NOMO-1 treated with DMSO at 0.1 percent for 48 hours (cell line): ENCODE measurements around the gene RNF157.
"Not testable (repeated sequence)": the region's sequence is repeated elsewhere in the genome, so short reads cannot be mapped to it uniquely, and the experiment has no call there.

Experiments used
- DNase-seq: peaks from one replicate; lab custom pipeline; 2025; ENCODE audit not compliant: unreplicated experiment; lab: John Stamatoyannopoulos, UW

Gene RNF157

GRCh38 chr17:76255801-76256429 is 15.6 kb upstream of the RNF157 start:
- no peak for DNase-seq

GRCh38 chr17:76254275-76254674 is 14.0 kb upstream of the RNF157 start:
- no peak for DNase-seq

GRCh38 chr17:76253841-76254240 is 13.5 kb upstream of the RNF157 start:
- DNase-seq = no peak

DNA sequence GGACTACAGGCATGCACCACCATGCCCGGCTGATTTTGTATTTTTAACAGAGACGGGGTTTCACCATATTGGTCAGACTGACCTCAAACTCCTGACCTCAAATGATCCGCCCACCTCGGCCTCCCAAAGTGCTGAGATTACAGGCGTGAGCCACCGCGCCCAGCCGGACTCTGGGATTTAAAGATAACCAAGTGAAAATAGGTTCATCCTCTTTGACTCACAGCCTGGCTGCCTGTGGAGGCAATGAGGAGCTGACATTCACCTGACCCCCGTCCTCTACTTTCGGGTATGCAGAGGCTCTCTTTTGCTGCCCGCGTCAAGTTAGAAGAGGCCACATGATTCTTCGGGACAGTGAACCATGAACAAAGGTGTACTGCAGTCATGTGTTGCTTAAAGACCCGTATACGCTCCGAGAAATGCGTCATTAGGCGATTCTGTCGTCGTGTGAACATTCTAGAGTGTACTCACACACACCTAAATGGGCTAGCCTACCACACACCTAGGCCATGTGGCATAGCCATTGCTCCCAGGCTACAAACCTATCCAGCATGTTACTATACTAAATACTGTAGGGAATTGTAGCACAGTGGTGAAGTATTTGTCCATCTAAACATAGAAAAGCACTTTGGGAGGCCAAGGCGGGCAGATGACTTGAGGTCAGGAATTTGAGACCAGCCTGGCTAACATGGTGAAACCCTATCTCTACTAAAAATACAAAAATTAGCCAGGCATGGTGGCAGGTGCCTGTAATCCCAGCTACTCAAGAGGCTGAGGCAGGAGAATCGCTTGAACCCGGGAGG is 12.9 kb upstream of the RNF157 start:
- not testable (repeated sequence) for DNase-seq

- DNase-seq = peak; percentile 88
These were observed 12.0 kb upstream of the RNF157 start for GRCh38 chr17:76252040-76252954.

DNA sequence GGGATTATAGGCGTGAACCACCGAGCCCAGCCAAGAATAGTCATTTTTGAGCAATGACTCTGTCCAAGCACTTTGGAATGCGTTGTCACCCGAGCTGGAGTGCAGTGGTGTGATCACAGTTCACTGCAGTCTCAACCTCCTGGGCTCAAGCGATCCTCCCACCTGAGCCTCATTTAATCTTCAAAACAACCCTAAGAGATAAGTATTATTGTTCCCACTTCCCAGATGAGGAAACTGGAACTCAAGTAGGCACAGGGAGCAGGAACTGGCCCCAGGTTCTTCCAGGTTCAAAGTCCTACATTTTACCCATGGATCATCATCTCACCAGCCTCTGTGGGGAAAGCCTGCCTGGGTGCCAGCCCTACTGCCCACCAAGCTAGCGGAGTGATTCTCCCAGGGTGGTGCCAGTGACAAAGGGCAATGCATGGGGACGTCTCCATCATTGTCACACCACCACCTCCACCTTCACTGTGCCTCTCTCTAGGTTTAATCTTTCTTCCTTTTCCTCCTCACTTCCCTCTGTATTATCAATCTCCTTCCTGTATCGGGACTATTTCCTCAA is 11.3 kb upstream of the RNF157 start:
- no peak for DNase-seq

DNA sequence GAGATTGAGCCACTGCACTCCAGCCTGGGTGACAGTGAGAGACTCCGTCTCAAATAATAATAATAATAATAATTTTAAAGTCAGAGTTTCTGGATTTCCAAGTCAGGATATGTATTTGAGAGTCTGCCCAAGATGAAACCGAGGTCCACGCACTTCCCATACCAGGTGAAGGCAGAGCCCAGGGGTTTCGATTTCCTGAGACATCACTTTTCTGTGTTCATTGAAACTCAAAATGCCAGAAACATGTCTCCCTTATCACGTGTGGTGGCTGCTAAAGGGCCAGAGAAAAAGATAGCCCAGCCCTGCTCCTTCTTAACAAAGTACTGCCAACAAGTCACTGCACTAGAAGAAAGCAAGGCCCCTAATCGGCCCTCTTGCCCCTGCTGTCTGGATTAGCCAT is 9.8 kb upstream of the RNF157 start:
- DNase-seq = no peak

- DNase-seq = no peak
These were observed 7.9 kb upstream of the RNF157 start for GRCh38 chr17:76248013-76248782.

DNA sequence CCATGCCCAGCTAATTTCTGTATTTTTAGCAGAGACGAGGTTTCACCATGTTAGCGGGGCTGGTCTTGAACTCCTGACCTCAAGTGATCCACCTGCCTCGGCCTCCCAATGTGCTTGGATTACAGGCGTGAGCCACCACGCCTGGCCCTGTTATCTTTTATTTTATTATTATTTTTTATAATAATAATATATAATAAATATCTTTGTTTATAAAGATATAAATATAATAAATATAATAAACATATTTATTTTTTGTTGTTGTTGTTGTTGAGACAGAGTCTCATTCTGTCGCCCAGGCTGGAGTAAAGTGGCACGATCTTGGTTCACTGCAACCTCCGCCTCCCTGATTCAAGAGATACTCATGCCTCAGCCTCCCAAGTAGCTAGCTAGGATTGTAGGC is 7.0 kb upstream of the RNF157 start:
- no peak for DNase-seq

DNA sequence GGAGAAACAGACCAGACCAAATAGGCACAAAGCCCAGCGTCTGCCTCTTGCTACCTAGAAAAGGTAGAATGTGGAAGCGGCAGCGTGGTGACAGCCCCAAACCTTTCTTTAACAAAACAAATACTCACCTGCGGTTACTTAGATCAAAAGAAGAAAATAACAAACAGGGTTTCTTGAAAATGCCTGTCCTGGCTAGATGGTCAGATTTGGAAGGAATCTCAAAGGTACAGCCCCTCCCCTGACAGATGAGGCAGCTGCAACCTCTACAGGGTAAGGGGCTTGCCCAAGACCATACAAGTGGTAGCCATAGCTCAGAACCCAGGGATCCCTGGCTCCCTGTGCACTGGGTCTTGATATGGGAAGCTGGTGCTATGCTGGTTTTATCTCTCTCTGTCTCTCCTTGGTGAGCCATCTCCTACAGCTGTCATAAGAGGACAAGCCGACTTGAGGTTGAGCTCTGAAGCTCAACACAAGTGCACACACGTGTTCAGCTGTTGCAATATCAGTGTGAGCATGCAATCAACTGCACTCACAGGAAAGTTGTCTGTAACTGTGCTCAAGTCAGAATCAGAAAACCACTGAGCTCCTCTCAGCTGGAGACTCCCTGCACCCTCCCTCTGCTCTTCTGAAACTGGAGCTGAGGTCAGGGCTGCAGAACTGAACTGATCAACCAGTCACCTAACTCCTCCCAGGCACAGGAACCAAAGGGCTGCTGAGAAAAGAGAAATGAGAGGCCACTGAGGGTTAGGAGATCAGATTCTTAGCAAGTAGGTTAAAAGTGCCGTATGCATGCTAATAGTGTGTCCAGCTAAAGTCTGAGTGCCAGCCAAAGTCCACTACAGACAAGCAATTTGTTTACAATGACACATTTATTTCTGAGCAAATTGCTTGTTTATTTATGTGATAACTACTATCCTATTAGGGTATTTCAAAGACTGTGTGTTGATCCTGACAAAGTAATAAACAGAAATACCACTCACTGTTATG is 6.1 kb upstream of the RNF157 start:
- DNase-seq = peak; percentile 97

- DNase-seq = not testable (repeated sequence)
These were observed 4.4 kb upstream of the RNF157 start for GRCh38 chr17:76244721-76245120.

- no peak for DNase-seq
These were observed 3.8 kb upstream of the RNF157 start for GRCh38 chr17:76243826-76244679.

- DNase-seq = no peak
These were observed 1.5 kb upstream of the RNF157 start for GRCh38 chr17:76241691-76242255.

DNA sequence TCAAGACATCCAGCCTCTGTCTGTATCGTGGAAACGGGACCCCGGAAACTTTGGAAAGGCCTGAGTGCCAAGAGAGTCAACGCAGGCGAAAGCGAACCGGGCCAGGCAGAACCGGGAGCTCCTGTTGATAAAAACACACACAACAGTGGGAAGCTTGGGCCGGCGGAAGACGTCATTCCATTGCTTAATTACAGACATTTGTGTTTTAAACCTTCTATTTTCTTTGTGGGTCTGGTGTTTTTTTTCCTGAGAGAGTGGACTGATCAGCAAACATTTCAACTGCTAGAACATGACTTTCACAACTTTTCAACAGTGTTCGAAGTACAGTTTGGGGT is 878 bp upstream of the RNF157 start:
- no peak for DNase-seq

DNA sequence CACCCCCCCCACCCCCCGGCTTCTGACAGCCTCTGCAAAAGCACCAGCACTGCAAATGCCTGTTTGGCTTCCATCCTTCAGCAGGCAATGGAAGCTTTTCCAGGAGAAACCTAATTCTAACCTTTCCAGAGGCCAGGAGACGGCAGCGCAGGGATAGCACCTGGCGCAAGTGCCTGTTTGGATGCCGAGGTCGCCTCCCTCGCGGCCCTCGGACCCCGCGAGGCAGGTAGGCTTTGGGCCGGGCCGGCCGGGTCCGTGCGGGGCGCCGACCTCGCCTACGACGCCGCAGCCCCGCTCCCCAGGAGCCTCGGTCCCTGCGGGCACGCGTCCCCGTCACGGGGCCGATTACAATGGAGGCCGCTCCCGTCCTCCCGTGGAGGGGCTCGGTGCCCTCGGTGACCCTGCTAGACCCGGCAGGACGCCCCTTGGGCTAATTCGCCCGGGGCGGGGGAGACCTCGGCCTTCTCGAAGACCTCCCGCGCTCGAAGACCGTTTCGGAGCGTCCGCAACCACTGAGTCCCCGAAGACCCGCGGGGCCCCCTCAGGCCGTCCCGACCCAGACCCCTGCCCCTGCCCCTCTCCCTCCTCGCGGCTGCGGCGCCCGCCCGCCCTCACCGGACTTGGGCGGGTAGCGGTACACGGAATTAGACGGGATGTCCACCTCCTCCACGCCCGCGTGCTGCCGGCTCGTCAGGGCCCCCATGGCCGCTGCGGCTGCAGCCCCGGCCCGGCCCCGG is 587 bp downstream of the RNF157 start:
- no peak for DNase-seq

- DNase-seq = no peak
These were observed 1.3 kb downstream of the RNF157 start for GRCh38 chr17:76238847-76239537.

DNA sequence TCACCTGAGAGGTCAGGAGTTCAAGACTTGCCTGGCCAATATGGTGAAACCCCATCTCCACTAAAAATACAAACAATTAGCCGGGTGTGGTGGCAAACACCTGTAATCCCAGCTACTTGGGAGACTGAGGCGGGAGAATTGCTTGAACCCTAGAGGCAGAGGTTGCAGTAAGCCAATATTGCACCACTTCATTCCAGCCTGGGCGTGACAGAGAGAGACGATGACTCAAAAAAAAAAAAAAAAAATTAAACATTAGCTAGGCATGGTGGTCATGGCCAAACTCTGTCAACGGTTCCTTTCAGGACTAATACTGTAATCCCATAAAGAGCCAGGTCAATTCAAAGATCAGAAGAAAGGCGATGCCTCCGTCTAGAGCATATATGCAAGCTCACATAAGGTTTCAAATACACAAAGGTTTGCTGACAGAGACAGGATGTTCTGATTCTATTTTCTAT is 2.4 kb downstream of the RNF157 start:
- DNase-seq = no peak
